ENCODE data around the gene CLASP1. TPM values are rescaled to one million over a fixed set of nuclear protein-coding genes. Genes with fewer than 3 reads are reported as not detected.
A peak's percentile ranks its signal among the peaks of the same experiment; 100 is the strongest.

The CLASP1 gene
- total RNA-seq, 1 experiment from 2014 or later = 49.2 TPM

- in situ Hi-C loops (cut with HindIII; ENCODE audit: low pct_unique_long_range_greater_than_20kb, low sequenced_read_pairs) = no loop called here
- no peak overlapping the region for H3K27ac ChIP-seq (ENCODE audit: low read length)
- intact Hi-C loops (cut with micrococcal nuclease; ENCODE audit: unreplicated experiment) = no loop called here
- ChIA-PET POLR2A (no interaction called here), CTCF (no interaction called here)
- H3K27me3 ChIP-seq (ENCODE audit: control insufficient read depth, insufficient read depth, low read length) = no peaks in the 10 kb centered on the region
- no peak overlapping the region for H3K4me3 ChIP-seq (ENCODE audit: low read depth in 2 of 2, low read length in 2 of 2)
- DNase-seq (ENCODE audit: low read depth, low spot score) = no peak
- H3K36me3 ChIP-seq (ENCODE audit: control insufficient read depth, insufficient read depth, low read length) = no peaks in the 10 kb centered on the region
- no peaks in the 10 kb centered on the region for H3K9me3 ChIP-seq (ENCODE audit: control insufficient read depth, insufficient read depth, low read depth, low read length)
- BruUV-seq (replicated peaks) = no TSS peak
- TF ChIP-seq POLR2AphosphoS5 (IDR thresholded peaks at IDR 0.05; ENCODE audit: low read depth, low read length) = no peak
- TF ChIP-seq, protein P1, sequence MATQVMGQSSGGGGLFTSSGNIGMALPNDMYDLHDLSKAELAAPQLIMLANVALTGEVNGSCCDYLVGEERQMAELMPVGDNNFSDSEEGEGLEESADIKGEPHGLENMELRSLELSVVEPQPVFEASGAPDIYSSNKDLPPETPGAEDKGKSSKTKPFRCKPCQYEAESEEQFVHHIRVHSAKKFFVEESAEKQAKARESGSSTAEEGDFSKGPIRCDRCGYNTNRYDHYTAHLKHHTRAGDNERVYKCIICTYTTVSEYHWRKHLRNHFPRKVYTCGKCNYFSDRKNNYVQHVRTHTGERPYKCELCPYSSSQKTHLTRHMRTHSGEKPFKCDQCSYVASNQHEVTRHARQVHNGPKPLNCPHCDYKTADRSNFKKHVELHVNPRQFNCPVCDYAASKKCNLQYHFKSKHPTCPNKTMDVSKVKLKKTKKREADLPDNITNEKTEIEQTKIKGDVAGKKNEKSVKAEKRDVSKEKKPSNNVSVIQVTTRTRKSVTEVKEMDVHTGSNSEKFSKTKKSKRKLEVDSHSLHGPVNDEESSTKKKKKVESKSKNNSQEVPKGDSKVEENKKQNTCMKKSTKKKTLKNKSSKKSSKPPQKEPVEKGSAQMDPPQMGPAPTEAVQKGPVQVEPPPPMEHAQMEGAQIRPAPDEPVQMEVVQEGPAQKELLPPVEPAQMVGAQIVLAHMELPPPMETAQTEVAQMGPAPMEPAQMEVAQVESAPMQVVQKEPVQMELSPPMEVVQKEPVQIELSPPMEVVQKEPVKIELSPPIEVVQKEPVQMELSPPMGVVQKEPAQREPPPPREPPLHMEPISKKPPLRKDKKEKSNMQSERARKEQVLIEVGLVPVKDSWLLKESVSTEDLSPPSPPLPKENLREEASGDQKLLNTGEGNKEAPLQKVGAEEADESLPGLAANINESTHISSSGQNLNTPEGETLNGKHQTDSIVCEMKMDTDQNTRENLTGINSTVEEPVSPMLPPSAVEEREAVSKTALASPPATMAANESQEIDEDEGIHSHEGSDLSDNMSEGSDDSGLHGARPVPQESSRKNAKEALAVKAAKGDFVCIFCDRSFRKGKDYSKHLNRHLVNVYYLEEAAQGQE (IDR thresholded peaks at IDR 0.05; ENCODE audit: insufficient read depth in 1 of 2, low read depth in 2 of 2, low read length in 1 of 2) = no peak
- TF ChIP-seq, protein P2, sequence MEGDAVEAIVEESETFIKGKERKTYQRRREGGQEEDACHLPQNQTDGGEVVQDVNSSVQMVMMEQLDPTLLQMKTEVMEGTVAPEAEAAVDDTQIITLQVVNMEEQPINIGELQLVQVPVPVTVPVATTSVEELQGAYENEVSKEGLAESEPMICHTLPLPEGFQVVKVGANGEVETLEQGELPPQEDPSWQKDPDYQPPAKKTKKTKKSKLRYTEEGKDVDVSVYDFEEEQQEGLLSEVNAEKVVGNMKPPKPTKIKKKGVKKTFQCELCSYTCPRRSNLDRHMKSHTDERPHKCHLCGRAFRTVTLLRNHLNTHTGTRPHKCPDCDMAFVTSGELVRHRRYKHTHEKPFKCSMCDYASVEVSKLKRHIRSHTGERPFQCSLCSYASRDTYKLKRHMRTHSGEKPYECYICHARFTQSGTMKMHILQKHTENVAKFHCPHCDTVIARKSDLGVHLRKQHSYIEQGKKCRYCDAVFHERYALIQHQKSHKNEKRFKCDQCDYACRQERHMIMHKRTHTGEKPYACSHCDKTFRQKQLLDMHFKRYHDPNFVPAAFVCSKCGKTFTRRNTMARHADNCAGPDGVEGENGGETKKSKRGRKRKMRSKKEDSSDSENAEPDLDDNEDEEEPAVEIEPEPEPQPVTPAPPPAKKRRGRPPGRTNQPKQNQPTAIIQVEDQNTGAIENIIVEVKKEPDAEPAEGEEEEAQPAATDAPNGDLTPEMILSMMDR (IDR thresholded peaks at IDR 0.05) = no peak
- TF ChIP-seq SIN3A (IDR thresholded peaks at IDR 0.05; ENCODE audit: borderline replicate concordance, insufficient read depth, low read depth, low read length) = no peak
- no peak for TF ChIP-seq TCF7L2 (IDR thresholded peaks at IDR 0.05; ENCODE audit: low read depth, low read length)
- no peak for ATAC-seq
- peaks cover 30% of the 10 kb centered on the region for H3K4me1 ChIP-seq (ENCODE audit: control insufficient read depth, insufficient read depth, low read length)
Observed at GRCh38 chr2:121362226-121362625, 287.0 kb downstream of the CLASP1 start.

- peak; percentile 86 for ATAC-seq
- no peak overlapping the region for H3K27ac ChIP-seq (ENCODE audit: low read length)
- DNase-seq (ENCODE audit: low read depth, low spot score) = peak; percentile 65
- TF ChIP-seq POLR2AphosphoS5 (IDR thresholded peaks at IDR 0.05; ENCODE audit: low read depth, low read length) (no peak), SIN3A (IDR thresholded peaks at IDR 0.05; ENCODE audit: borderline replicate concordance, insufficient read depth, low read depth, low read length) (no peak), TCF7L2 (IDR thresholded peaks at IDR 0.05; ENCODE audit: low read depth, low read length) (no peak)
- TF ChIP-seq, protein P1 (IDR thresholded peaks at IDR 0.05; ENCODE audit: insufficient read depth in 1 of 2, low read depth in 2 of 2, low read length in 1 of 2) = no peak
- TF ChIP-seq, protein P2 (IDR thresholded peaks at IDR 0.05) = no peak
- H3K4me1 ChIP-seq (ENCODE audit: control insufficient read depth, insufficient read depth, low read length) = peaks cover 21% of the 10 kb centered on the region
- POLR2A ChIA-PET = no interaction called here
- intact Hi-C loops (cut with micrococcal nuclease; ENCODE audit: unreplicated experiment) (no loop called here), in situ Hi-C loops (cut with HindIII; ENCODE audit: low pct_unique_long_range_greater_than_20kb, low sequenced_read_pairs) (no loop called here)
- CTCF ChIA-PET = no interaction called here
- H3K4me3 ChIP-seq (ENCODE audit: low read depth in 2 of 2, low read length in 2 of 2) = no peak overlapping the region
- no TSS peak for BruUV-seq (replicated peaks)
- H3K27me3 ChIP-seq (ENCODE audit: control insufficient read depth, insufficient read depth, low read length) = no peaks in the 10 kb centered on the region
- H3K36me3 ChIP-seq (ENCODE audit: control insufficient read depth, insufficient read depth, low read length) = no peaks in the 10 kb centered on the region; the same call in 1 of the 2 replicates
- H3K9me3 ChIP-seq (ENCODE audit: control insufficient read depth, insufficient read depth, low read depth, low read length) = no peaks in the 10 kb centered on the region
Observed at GRCh38 chr2:121360566-121361300, 288.5 kb downstream of the CLASP1 start.
